HEK293T (cell line): ENCODE results near the gene SSUH2.

ENCODE experiments used
- CTCF ChIA-PET: fragments of 350-600 bp; formaldehyde crosslinking; extraction: SDS; loops from one replicate; lab custom pipeline; 2021; ENCODE audit warnings: antibody characterized with exemption, inconsistent platforms; lab: Yijun Ruan, JAX
- POLR2A ChIA-PET: fragments of 350-600 bp; formaldehyde crosslinking; extraction: SDS; loops from one replicate; lab custom pipeline; 2020; ENCODE audit warnings: antibody characterized with exemption, inconsistent platforms; lab: Yijun Ruan, JAX
- DNase-seq: peaks from one replicate; pipeline ENCODE4 v3.0.0; 2012; ENCODE audit warnings: mixed read lengths; ENCODE audit errors: extremely low spot score
- ARNT ChIP-seq: fragments of 450-650 bp; IDR thresholded peaks from 2 replicates; pipeline ENCODE4 v1.6.1; 2017; ENCODE audit warnings: mild to moderate bottlenecking
- BHLHE40 ChIP-seq: fragments of 450-650 bp; IDR thresholded peaks from 2 replicates; pipeline ENCODE4 v1.6.1; 2016; ENCODE audit warnings: mild to moderate bottlenecking, moderate library complexity, borderline replicate concordance
- CTBP1 ChIP-seq: fragments of 450-650 bp; IDR thresholded peaks from 2 replicates; pipeline ENCODE4 v1.6.1; 2016; ENCODE audit warnings: borderline replicate concordance
- ELF4 ChIP-seq: fragments of 450-650 bp; IDR thresholded peaks from 2 replicates; pipeline ENCODE4 v1.6.1; 2017; ENCODE audit warnings: antibody characterized with exemption
- FOXA1 ChIP-seq: fragments of 450-650 bp; IDR thresholded peaks from 2 replicates; pipeline ENCODE4 v1.6.1; 2016; ENCODE audit warnings: mild to moderate bottlenecking
- FOXK2 ChIP-seq: fragments of 450-650 bp; IDR thresholded peaks from 2 replicates; pipeline ENCODE4 v1.6.1; 2016; ENCODE audit warnings: mild to moderate bottlenecking
- FOXM1 ChIP-seq: fragments of 450-650 bp; IDR thresholded peaks from 2 replicates; pipeline ENCODE4 v1.6.1; 2017; ENCODE audit warnings: mild to moderate bottlenecking, borderline replicate concordance
- HDGF ChIP-seq: fragments of 450-650 bp; IDR thresholded peaks from 2 replicates; pipeline ENCODE4 v1.6.1; 2017; ENCODE audit warnings: antibody characterized with exemption, borderline replicate concordance
- L3MBTL2 ChIP-seq: fragments of 450-650 bp; conservative IDR thresholded peaks from 2 replicates; pipeline ENCODE4 v1.6.1; 2016; ENCODE audit warnings: mild to moderate bottlenecking
- LEF1 ChIP-seq: fragments of 450-650 bp; IDR thresholded peaks from 2 replicates; pipeline ENCODE4 v1.6.1; 2017; ENCODE audit warnings: mild to moderate bottlenecking, borderline replicate concordance
- NFRKB ChIP-seq: fragments of 450-650 bp; IDR thresholded peaks from 2 replicates; pipeline ENCODE4 v1.6.1; 2016; ENCODE audit warnings: mild to moderate bottlenecking, moderate library complexity
- SP1 ChIP-seq: fragments of 450-650 bp; IDR thresholded peaks from 2 replicates; pipeline ENCODE4 v1.6.1; 2017
- SUZ12 ChIP-seq: fragments of 450-650 bp; IDR thresholded peaks from 2 replicates; pipeline ENCODE4 v1.6.1; 2016; ENCODE audit warnings: mild to moderate bottlenecking
- TARDBP ChIP-seq: fragments of 450-650 bp; IDR thresholded peaks from 2 replicates; pipeline ENCODE4 v1.6.1; 2016
- ZNF384 ChIP-seq: fragments of 450-650 bp; IDR thresholded peaks from 2 replicates; pipeline ENCODE4 v1.6.1; 2016
- TF ChIP-seq, protein P1 (sequence below): fragments of 450-650 bp; IDR thresholded peaks from 2 replicates; pipeline ENCODE4 v1.6.1; 2016

Gene SSUH2

DNA sequence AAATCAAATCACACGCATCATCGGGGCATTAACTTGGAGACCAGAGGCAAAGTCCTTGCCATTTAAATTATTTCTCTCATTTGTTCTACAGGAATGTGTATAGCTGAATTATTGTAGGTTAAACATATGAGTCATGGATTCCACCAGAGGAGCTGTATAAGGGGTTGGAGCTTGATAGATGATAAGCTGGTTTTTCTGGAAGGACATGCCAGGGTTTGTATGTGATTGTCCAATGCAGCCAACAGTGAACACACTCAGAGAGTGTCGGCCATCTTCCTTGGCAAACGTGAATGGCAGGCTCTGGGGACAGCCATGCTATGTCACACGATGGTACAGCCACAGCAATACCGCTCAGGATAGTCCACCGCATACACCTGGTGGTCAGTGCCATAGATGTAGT is 25.1 kb downstream of the SSUH2 start:
- no peak for DNase-seq
- POLR2A ChIA-PET = no interaction called here
- CTCF ChIA-PET = interaction anchor here (1.4 kb wide), 1 partner anchor 11 kb away, joined by 5 read pairs; no protein-coding TSS in a partner anchor
- TF ChIP-seq BHLHE40 (no peak), TARDBP (no peak), HDGF (no peak), FOXM1 (no peak), L3MBTL2 (no peak), NFRKB (no peak), ELF4 (no peak), FOXK2 (no peak)
- TF ChIP-seq, protein P1, sequence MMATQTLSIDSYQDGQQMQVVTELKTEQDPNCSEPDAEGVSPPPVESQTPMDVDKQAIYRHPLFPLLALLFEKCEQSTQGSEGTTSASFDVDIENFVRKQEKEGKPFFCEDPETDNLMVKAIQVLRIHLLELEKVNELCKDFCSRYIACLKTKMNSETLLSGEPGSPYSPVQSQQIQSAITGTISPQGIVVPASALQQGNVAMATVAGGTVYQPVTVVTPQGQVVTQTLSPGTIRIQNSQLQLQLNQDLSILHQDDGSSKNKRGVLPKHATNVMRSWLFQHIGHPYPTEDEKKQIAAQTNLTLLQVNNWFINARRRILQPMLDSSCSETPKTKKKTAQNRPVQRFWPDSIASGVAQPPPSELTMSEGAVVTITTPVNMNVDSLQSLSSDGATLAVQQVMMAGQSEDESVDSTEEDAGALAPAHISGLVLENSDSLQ = no peak

DNA sequence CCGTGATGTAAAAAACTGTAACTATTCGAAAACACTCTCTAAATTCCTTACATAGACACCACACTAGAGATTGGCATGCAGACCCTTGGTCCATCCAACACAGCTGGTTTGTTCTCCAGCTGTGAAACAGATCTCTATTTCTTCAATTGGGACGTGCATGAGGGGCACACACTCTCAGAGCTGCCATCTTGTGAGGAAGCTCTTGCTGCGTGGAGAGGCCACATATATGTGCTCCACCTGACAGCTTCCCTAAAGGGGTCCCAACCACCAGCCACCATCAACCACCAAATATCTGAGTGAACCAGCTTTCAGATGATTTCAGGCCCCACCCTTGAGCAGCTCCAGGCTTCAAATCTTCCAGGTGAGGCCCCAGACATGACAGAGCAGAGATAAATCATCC is 25.6 kb downstream of the SSUH2 start:
- CTCF ChIA-PET = interaction anchor here (1.4 kb wide), 1 partner anchor 11 kb away, joined by 5 read pairs; no protein-coding TSS in a partner anchor
- TF ChIP-seq NFRKB (no peak), FOXK2 (no peak), ZNF384 (no peak)
- TF ChIP-seq, protein P1 = no peak
- no peak for DNase-seq
- POLR2A ChIA-PET = no interaction called here

DNA sequence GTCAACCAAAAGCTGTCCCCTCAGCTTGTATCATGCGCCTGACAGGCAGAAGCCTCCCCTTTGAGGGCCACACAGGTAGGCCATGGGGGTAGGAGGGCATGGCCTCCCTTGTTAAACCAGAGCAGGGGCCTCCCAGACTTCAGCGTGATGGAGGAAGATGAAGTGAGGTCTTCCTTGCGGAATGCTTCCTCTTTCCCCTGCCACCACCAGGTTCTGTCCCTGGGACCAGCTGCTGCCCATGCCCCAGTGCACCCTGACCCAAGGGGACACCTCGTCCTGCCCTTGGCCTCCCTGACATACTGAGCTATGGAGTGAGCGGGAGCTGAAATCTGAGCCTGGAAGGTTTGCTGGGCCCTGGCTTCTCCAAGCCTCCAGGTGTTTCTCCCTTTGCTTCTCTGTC is 26.7 kb downstream of the SSUH2 start:
- ChIA-PET POLR2A (no interaction called here), CTCF (no interaction called here)
- TF ChIP-seq FOXK2 = no peak
- no peak for TF ChIP-seq TARDBP
- no peak for TF ChIP-seq HDGF
- no peak for TF ChIP-seq ZNF384
- no peak for TF ChIP-seq SUZ12
- no peak for TF ChIP-seq ELF4
- no peak for TF ChIP-seq BHLHE40
- DNase-seq = no peak

DNA sequence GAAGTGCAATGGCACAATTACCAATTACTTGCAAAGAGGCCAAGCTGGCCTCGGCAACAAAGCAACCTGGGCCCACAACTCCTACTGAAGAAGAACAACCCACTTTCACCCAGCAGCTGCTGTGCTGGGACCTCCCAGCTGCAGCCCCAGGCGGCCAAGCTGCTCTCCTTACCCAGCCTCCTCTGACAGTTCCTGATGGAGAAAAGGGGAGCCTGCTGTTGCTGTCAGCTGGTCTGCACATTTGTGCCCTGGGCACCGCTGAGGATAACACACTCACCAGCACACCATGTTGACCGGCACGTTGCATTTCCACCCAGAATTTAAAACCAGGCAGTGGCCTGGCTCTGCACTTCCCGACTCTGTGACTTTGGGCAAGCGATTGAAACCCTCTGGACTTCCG is 33.6 kb downstream of the SSUH2 start:
- CTCF ChIA-PET = no interaction called here
- POLR2A ChIA-PET = interaction anchor here (0.5 kb wide), 1 partner anchor 1006 kb away, joined by 3 read pairs; no protein-coding TSS in a partner anchor
- TF ChIP-seq FOXA1 = no peak
- no peak for TF ChIP-seq ARNT
- no peak for TF ChIP-seq TARDBP
- DNase-seq = no peak

DNA sequence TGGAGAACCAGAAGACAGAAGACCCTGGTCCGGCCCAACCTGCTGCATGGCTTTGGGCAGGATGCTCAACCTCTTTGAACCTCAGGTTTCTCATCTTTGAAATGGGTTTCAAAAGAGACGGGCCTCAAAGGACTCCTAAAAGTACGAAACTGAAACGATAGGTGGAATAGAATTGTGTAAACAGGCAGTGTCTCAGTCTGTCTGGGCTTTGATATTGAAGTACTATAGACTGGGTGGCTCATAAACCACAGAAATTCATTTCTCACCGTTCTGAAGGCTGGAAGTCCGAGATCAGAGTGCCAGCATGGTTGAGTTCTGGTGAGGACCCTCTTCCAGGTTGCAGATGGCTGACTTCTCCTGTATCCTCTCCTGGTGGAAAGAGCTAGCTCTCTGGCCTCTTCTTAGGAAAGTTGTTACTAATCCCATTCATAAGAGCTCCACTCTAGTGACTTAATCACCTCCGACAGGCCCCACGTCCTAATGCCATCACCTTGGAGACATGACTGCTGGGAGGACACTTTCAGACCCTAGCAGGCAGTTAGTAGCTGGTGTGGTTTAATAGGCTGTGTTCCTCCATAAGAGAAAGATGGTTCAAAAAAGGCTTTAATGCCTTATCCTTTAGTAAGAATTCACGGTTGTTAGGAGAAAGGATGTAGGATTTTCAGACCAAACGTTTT is 35.7 kb downstream of the SSUH2 start:
- POLR2A ChIA-PET = no interaction called here
- CTCF ChIA-PET = no interaction called here
- DNase-seq = no peak
- TF ChIP-seq FOXM1 = no peak
- TF ChIP-seq CTBP1 = no peak
- TF ChIP-seq TARDBP = no peak

DNA sequence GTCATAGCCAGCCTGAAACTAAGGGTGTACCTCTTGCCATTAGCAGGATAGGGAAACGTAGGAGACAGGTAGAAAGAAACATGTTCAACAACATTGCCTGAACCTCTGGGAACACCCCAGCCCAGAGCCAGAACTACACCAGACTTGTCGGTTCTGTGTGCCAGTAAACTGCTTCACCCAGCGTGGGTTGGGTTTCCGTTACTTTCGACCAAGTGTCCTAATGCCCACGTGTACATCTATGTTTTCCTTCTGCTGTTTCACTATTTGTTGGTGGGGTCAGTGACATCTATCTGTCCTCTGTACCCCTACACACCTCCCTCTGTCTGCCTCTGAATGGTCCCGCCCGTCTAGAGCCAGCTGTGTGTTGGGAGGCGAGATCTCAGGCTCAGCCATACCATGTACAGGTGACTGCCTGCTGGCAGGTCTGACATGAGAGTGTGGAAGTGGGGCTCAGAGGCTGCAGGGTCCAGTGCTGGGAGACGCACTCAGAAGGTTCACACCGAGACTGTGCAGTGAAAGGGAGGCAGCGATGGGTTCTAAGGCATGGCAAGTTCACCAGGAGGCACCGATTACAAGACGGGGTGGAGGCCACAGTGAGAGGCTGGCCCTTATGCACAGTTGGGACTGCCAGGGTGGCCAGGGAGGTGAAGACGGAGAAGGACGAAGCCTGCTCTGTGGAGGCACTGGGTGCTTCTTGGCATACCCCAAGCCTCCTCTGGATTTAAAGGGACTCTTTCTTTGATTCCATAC is 36.4 kb downstream of the SSUH2 start:
- ChIA-PET CTCF (interaction anchor here (1.3 kb wide), 1 partner anchor 164 kb away, joined by 6 read pairs; no protein-coding TSS in a partner anchor), POLR2A (no interaction called here)
- DNase-seq = no peak
- TF ChIP-seq SUZ12 = no peak
- no peak for TF ChIP-seq L3MBTL2
- TF ChIP-seq, protein P1 = no peak
- TF ChIP-seq TARDBP = no peak
- TF ChIP-seq LEF1 = no peak
- no peak for TF ChIP-seq BHLHE40
- no peak for TF ChIP-seq FOXM1
- no peak for TF ChIP-seq NFRKB
- TF ChIP-seq SP1 = no peak
- no peak for TF ChIP-seq ELF4
- no peak for TF ChIP-seq CTBP1
- no peak for TF ChIP-seq ZNF384
- TF ChIP-seq FOXK2 = no peak
- no peak for TF ChIP-seq ARNT
- TF ChIP-seq FOXA1 = no peak
- TF ChIP-seq HDGF = no peak
